IMR-90 (cell line): ENCODE results near the gene MBTPS1.

Experiments
- BHLHE40 ChIP-seq: fragments of 150-350 bp; IDR thresholded peaks from 2 replicates; pipeline ENCODE4 v1.6.1; 2016; ENCODE audit warnings: mild to moderate bottlenecking, low read depth, low read length
- CHD1 ChIP-seq: IDR thresholded peaks from 2 replicates; pipeline ENCODE4 v1.6.1; 2012; ENCODE audit warnings: low read depth, low read length, improper control_type of control experiment
- MAFK ChIP-seq: IDR thresholded peaks from 2 replicates; pipeline ENCODE4 v1.6.1; 2012; ENCODE audit warnings: low read depth, low read length, improper control_type of control experiment
- MXI1 ChIP-seq: IDR thresholded peaks from 2 replicates; pipeline ENCODE4 v1.6.1; 2012; ENCODE audit warnings: low read depth, mild to moderate bottlenecking, low read length, moderate library complexity, borderline replicate concordance
- POLR2A ChIP-seq: IDR thresholded peaks from 2 replicates; pipeline ENCODE4 v1.6.1; 2012; ENCODE audit warnings: mild to moderate bottlenecking, low read depth, low read length
- RAD21 ChIP-seq: IDR thresholded peaks from 2 replicates; pipeline ENCODE4 v1.6.1; 2012; ENCODE audit warnings: low read length, improper control_type of control experiment
- RCOR1 ChIP-seq: IDR thresholded peaks from 2 replicates; pipeline ENCODE4 v1.6.1; 2012; ENCODE audit warnings: mild to moderate bottlenecking, low read length, improper control_type of control experiment; ENCODE audit not compliant: insufficient replicate concordance
- SMC3 ChIP-seq: fragments of 150-350 bp; IDR thresholded peaks from 2 replicates; pipeline ENCODE4 v1.6.1; 2016; ENCODE audit warnings: low read depth, mild to moderate bottlenecking, antibody characterized with exemption, low read length, moderate library complexity
- TF ChIP-seq, protein P1 (sequence below): conservative IDR thresholded peaks from 2 replicates; pipeline ENCODE4 v1.5.1; 2012; ENCODE audit warnings: mild to moderate bottlenecking, low read depth, low read length, improper control_type of control experiment
- TF ChIP-seq, protein P2 (sequence below): fragments of 150-350 bp; IDR thresholded peaks from 2 replicates; pipeline ENCODE4 v1.6.1; 2017; ENCODE audit warnings: mild to moderate bottlenecking, antibody characterized with exemption, low read length, low read depth

DNA sequence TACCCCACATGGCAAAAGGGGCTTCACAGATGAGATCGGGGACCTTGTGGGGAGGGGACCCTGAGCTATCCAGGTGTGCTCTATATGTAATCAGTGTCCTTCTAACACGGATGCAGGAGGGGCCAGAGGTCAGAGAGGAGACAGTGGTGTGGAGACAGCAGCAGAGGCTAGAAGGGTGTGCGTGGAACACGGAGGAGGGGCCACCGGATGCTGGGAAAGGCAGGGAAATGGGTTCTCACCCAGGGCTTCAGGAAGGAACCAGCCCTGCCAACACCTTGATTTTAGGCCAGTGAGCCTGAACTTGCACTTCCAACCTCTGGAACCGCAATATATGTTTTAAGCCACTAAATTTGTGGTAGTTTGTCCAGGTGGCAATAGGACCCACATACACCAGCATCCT lies 69.5 kb downstream of the MBTPS1 start:
- TF ChIP-seq, protein P1, sequence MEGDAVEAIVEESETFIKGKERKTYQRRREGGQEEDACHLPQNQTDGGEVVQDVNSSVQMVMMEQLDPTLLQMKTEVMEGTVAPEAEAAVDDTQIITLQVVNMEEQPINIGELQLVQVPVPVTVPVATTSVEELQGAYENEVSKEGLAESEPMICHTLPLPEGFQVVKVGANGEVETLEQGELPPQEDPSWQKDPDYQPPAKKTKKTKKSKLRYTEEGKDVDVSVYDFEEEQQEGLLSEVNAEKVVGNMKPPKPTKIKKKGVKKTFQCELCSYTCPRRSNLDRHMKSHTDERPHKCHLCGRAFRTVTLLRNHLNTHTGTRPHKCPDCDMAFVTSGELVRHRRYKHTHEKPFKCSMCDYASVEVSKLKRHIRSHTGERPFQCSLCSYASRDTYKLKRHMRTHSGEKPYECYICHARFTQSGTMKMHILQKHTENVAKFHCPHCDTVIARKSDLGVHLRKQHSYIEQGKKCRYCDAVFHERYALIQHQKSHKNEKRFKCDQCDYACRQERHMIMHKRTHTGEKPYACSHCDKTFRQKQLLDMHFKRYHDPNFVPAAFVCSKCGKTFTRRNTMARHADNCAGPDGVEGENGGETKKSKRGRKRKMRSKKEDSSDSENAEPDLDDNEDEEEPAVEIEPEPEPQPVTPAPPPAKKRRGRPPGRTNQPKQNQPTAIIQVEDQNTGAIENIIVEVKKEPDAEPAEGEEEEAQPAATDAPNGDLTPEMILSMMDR: no peak
- TF ChIP-seq, protein P2, sequence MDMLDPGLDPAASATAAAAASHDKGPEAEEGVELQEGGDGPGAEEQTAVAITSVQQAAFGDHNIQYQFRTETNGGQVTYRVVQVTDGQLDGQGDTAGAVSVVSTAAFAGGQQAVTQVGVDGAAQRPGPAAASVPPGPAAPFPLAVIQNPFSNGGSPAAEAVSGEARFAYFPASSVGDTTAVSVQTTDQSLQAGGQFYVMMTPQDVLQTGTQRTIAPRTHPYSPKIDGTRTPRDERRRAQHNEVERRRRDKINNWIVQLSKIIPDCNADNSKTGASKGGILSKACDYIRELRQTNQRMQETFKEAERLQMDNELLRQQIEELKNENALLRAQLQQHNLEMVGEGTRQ: no peak
- TF ChIP-seq RCOR1: no peak
- no peak for TF ChIP-seq POLR2A
- no peak for TF ChIP-seq SMC3
- no peak for TF ChIP-seq MAFK
- no peak for TF ChIP-seq MXI1
- TF ChIP-seq CHD1: no peak
- no peak for TF ChIP-seq RAD21
- no peak for TF ChIP-seq BHLHE40
